ENCODE measurements around the gene DMD. TPM values are rescaled to one million over a fixed set of nuclear protein-coding genes. Genes with fewer than 3 reads are reported as not detected.

Gene DMD
- polyA plus RNA-seq, 3 donors, result 0.23 TPM; not detected in 2

GRCh38 chrX:31807165-31807564 is 1404.2 kb downstream of the DMD start:
- no peaks in the 10 kb centered on the region for H4K20me1 ChIP-seq (ENCODE audit: insufficient read depth, low read length)
- H3K4me2 ChIP-seq (replicated peaks; ENCODE audit: extremely low read depth, low read length, poor library complexity, severe bottlenecking), result no peak overlapping the region
- intact Hi-C loops (cut with micrococcal nuclease), result no loop called here
- no peak for TF ChIP-seq CTCF (IDR thresholded peaks at IDR 0.05)
- Mint-ChIP-seq H3K9me3 (peaks cover 0 to 4% (median 2%) of the 10 kb centered on the region in 7 donors), H3K4me3 (no peak overlapping the region), H3K36me3 (no peaks in the 10 kb centered on the region), H3K27ac (no peak overlapping the region), H3K4me1 (no peaks in the 10 kb centered on the region), H3K27me3 (ENCODE audit: low read depth in 3 of 3) (no peaks in the 10 kb centered on the region)
- H3K27ac ChIP-seq (ENCODE audit: low read depth in 1 of 2, low read length in 2 of 2), result no peak overlapping the region
- no peak overlapping the region for H3K4me3 ChIP-seq (replicated peaks in 1 of 3; ENCODE audit: low read depth in 2 of 3, low read length in 3 of 3)
- no peaks in the 10 kb centered on the region for H3K36me3 ChIP-seq (replicated peaks in 1 of 2; ENCODE audit: control insufficient read depth in 1 of 2, insufficient read depth in 2 of 2, low read length in 2 of 2)
- H3K27me3 ChIP-seq (ENCODE audit: control insufficient read depth in 2 of 2, insufficient read depth in 2 of 2, low read length in 2 of 2), result no peaks in the 10 kb centered on the region
- H3K79me2 ChIP-seq (ENCODE audit: insufficient read depth, low read length), result no peaks in the 10 kb centered on the region
- no peak overlapping the region for H2AFZ ChIP-seq (ENCODE audit: insufficient read depth, low read depth, low read length, poor library complexity, severe bottlenecking)
- WGBS (ENCODE audit: insufficient coverage), result no CpG with 5 or more reads among the region's 2 CpGs
- H3K9me3 ChIP-seq (replicated peaks in 1 of 2; ENCODE audit: control insufficient read depth in 1 of 2, insufficient read depth in 1 of 2, low read length in 2 of 2), result no peaks in the 10 kb centered on the region
- DNase-seq, result no peak
- H3K4me1 ChIP-seq (ENCODE audit: control insufficient read depth in 1 of 2, insufficient read depth in 2 of 2, low read length in 2 of 2), result no peaks in the 10 kb centered on the region
- H3K9ac ChIP-seq (ENCODE audit: insufficient read depth, low read length, poor library complexity, severe bottlenecking), result no peak overlapping the region

- H4K20me1 ChIP-seq (ENCODE audit: insufficient read depth, low read length), result no peaks in the 10 kb centered on the region
- H3K36me3 ChIP-seq (replicated peaks in 1 of 2; ENCODE audit: control insufficient read depth in 1 of 2, insufficient read depth in 2 of 2, low read length in 2 of 2), result no peaks in the 10 kb centered on the region
- H3K4me1 Mint-ChIP-seq, result no peaks in the 10 kb centered on the region
- no peak overlapping the region for H3K9ac ChIP-seq (ENCODE audit: insufficient read depth, low read length, poor library complexity, severe bottlenecking)
- H3K9me3 ChIP-seq (replicated peaks in 1 of 2; ENCODE audit: control insufficient read depth in 1 of 2, insufficient read depth in 1 of 2, low read length in 2 of 2), result no peaks in the 10 kb centered on the region
- H3K27ac Mint-ChIP-seq, result no peak overlapping the region
- WGBS (ENCODE audit: insufficient coverage), result no CpG with 5 or more reads among the region's 3 CpGs
- no peak overlapping the region for H3K4me2 ChIP-seq (replicated peaks; ENCODE audit: extremely low read depth, low read length, poor library complexity, severe bottlenecking)
- H3K36me3 Mint-ChIP-seq, result no peaks in the 10 kb centered on the region
- no peak for DNase-seq
- H2AFZ ChIP-seq (ENCODE audit: insufficient read depth, low read depth, low read length, poor library complexity, severe bottlenecking), result no peak overlapping the region
- H3K9me3 Mint-ChIP-seq, result peaks cover 0 to 4% (median 2%) of the 10 kb centered on the region in 7 donors
- no peak overlapping the region for H3K4me3 Mint-ChIP-seq
- intact Hi-C loops (cut with micrococcal nuclease), result no loop called here
- H3K27ac ChIP-seq (ENCODE audit: low read depth in 1 of 2, low read length in 2 of 2), result no peak overlapping the region
- TF ChIP-seq CTCF (IDR thresholded peaks at IDR 0.05), result no peak
- no peaks in the 10 kb centered on the region for H3K27me3 Mint-ChIP-seq (ENCODE audit: low read depth in 3 of 3)
- no peaks in the 10 kb centered on the region for H3K79me2 ChIP-seq (ENCODE audit: insufficient read depth, low read length)
- no peaks in the 10 kb centered on the region for H3K27me3 ChIP-seq (ENCODE audit: control insufficient read depth in 2 of 2, insufficient read depth in 2 of 2, low read length in 2 of 2)
- no peak overlapping the region for H3K4me3 ChIP-seq (replicated peaks in 1 of 3; ENCODE audit: low read depth in 2 of 3, low read length in 3 of 3)
- H3K4me1 ChIP-seq (ENCODE audit: control insufficient read depth in 1 of 2, insufficient read depth in 2 of 2, low read length in 2 of 2), result no peaks in the 10 kb centered on the region
Measured at GRCh38 chrX:31805781-31806180, 1405.6 kb downstream of the DMD start.

All from CD14-positive monocyte (primary cell).